Stimulated activated CD8-positive, alpha-beta memory T cell treated with anti-CD3 and anti-CD28 coated beads, Interleukin-15, amount 100 ng/mL, for 1 hour (primary cell): ENCODE measurements around the gene TEF.

Experiments used
- DNase-seq: peaks from one replicate; pipeline ENCODE4 v3.0.0-alpha.2; 2020; ENCODE audit warnings: low read depth

Gene TEF, protein sequence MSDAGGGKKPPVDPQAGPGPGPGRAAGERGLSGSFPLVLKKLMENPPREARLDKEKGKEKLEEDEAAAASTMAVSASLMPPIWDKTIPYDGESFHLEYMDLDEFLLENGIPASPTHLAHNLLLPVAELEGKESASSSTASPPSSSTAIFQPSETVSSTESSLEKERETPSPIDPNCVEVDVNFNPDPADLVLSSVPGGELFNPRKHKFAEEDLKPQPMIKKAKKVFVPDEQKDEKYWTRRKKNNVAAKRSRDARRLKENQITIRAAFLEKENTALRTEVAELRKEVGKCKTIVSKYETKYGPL

DNA sequence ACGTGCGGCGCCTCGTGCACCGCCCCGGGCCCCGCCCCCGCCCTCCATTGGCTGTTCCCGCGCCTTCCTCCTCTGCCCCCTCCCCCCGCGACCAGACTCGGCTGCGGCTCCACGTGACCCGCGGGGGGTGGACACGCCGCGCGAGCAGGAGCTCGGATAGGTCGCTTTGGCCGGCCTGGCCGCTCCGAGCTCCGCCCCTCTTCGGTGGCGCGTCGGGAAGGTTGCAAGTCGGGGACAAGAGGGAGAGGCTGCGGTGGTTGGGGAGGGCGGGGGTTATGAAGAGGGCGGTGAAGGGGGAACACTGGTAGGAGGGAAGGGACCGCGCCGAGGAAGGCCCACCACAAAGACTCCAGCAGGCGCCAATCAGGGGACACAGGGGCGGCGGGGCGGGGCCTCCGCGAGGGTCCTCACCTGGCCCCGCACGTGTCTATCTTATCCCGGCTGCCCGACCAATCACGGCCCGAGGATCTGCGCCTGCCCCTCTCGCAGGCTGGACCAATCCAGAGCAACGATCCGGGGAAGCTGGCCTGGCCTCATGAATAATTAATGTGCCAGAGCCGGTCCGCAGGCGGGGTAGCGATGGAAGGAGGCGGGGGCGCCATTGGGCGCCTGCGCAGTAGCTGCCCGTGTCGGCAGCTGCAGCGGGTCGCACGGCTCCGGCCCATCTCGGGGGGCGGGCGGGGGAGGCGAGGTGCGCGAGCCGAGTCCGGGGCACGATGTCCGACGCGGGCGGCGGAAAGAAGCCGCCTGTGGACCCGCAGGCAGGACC, at the start of gene TEF:
TEF (plus strand) TSS at position 614 of the 769 bp plus-strand sequence; CDS start at position 717, 103 bp downstream.
- DNase-seq = peak; percentile 93

- no peak for DNase-seq
Measured at GRCh38 chr22:41332217-41332939, 49.4 kb upstream of the TEF start.

- DNase-seq = no peak
Measured at GRCh38 chr22:41333806-41334205, 47.9 kb upstream of the TEF start.

DNA sequence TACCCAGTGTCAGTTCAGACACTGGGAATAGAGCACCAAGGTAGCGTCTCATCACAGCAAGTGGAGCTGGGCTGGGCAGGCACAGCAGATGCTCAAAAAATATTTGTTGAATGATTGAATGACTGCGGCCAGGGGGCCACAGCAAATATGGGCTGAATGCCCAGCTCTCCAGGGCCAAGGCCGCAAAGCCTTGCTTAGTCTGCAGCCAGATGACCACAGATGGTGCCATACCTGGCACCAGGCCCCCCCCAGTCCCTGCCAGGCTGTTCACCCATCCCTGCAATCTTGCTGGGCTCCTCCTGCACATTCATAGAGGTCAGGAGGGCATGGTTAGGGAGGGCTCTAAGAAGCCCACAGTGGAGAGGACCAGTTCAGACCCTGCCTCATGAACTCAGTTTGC, 47.5 kb upstream of the TEF start:
- no peak for DNase-seq

DNA sequence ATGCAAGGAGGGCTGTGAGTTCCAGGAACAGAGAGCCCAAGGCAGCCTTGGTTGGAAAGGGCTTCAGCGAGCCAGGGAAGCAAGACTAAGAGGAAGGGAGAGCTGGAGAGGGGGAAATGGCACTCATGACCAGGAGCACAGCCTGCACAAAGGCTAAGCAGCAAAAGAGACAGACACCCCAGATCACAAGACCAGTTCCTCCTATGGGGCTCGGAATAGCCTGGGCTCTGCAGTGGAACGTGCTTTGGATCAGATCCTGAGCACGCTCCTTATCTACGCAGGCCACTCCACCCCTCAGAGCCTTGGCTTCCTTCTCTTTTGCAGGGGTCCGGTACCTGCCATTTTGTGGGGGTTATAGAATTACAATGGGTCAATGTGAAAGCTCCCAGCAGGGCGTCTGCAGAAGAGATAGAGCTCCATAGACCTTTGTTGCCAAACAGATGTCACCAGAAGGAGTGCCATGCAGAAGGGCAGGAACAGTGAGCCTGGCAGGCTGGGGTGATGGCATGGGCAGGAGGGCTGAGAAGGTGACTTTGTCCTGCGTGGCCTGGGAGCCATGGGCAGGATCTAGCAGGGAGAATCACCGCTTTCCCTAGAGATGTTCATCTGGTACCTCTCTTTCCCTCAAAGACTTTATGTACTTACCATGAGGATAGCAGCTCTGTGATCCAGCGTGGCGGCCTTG, 46.6 kb upstream of the TEF start:
- DNase-seq = no peak

DNA sequence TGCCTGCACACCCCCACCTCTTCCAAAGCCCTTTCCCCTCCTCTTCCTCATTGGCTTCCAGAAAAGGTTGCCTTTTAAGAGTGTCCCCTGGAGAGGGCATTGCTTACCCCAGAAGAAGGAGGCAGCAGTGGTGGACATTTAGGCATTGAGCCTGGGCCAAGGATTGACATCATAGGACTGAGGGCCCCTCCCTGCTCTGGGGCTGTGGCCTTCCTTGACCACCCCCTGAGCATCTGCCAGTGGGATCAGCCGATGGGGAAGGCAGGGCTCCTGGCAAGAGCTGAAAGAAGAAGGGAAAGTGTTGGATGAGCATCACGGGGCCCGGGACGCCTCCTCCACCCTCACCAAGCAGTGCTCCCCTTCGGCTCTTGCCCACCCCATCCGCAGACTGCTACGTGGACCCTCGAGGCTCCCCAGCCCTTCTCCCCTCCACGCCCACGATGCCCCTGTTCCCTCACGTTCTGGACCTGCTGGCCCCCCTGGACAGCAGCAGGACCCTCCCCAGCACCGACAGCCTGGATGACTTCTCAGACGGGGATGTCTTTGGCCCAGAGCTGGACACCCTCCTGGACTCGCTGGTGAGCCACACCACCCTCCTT, 43.0 kb upstream of the TEF start:
- no peak for DNase-seq

GRCh38 chr22:41339823-41340222, 41.9 kb upstream of the TEF start:
- DNase-seq = no peak

GRCh38 chr22:41340357-41340756, 41.4 kb upstream of the TEF start:
- no peak for DNase-seq

- DNase-seq = no peak
Measured at GRCh38 chr22:41341012-41341411, 40.7 kb upstream of the TEF start.

DNA sequence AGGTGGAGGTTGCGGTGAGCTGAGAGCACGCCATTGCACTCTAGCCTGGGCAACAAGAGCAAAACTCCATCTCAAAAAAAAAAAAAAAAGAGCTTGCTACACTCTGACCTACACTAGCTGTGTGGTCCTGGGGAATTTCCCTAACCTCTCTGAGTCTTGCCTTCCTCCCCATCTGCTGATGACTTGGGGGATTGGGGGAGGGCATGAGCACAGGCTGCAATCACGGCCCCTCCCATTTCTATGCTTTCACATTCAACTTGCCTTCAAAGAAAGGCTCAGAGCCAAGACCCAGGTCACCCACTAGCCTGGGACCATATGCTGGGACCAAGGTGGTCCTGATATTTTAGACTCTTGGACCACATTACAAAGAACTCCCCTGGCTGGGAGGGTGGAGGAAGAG, 39.8 kb upstream of the TEF start:
- no peak for DNase-seq

DNA sequence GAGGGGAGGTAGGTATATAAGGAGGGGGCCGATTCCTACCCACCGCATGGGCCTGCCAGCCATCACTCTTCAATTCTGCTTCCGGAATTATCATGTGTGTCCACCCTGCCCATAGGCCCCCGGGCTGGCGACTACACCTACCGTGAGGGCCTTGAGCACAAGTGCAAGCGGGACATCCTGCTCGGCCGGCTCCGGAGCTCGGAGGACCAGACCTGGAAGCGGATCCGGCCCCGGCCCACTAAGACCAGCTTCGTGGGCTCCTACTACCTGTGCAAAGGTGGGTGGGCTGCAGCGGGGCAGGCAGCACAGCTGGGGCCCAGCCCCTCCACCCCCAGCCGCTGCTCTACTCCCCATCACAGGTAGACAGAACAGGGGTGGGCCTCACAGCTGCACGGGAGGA, 38.4 kb upstream of the TEF start:
- DNase-seq = no peak

DNA sequence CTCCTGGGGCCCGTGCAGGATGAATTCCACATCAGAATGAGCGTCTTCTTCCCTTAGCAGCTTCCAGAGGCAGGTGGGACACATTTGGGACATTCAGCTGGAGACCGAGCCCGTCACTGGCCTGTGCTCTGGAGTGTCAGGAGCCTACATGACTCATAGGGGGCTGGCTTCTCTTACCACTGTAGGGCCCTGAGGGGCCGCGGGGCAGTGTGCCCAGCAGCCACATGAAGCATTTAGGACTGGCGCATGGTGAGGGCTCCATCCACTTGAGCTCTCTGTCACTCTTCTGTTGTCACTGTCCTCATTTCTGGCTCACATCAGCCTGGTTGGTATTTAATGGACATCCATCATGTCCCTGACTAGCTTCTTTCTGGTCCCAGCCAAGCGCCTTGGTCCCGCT, 38.0 kb upstream of the TEF start:
- no peak for DNase-seq

DNA sequence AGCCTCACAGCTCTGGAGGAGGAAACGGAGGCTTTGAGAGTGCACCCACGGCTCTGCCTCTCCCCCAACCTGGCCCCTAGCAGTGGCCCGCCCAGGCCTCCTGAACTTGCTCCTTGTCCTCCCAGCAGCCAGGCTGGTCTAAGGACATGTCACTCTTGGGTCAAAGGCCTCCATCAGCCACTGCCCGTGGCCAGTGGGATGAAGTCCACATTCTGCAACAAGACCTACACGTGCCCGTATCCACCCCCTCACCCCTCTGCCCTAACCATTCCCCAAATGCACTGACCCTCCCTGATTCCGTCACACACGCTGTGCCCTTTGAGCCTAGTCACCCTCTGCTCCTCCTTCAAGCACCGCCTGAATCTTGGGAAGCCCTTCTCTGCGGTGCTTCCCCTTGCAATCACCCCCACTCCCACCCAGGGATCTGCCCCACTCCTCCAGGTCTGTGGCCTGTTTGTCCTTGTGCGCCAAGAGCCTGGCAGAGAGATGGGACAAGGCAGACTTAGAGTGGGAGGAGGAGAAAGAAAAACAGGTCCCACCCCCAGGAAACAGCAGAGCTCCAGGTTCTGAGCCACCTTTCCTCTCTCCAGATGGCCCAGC, 37.5 kb upstream of the TEF start:
- no peak for DNase-seq

DNA sequence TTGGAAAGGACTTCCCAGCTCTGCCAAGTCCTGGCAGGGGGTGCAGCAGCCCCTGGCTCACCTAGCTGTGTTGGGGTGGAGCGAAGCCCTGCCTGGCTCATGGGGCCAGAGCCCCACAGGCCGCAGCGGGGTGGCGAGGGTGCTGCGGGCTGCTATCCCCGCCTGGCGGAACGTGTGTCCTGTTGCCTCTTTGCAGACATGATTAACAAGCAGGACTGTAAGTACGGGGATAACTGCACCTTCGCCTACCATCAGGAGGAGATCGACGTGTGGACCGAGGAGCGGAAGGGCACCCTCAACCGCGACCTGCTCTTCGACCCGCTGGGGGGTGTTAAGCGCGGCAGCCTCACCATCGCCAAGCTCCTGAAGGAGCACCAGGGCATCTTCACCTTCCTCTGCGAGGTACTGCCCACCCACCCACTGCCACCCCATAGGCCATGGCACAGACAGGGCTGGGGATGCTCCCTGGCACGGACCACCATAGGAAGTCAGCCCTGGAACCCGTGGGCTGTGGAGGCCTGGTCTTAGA, 35.9 kb upstream of the TEF start:
- DNase-seq = no peak

DNA sequence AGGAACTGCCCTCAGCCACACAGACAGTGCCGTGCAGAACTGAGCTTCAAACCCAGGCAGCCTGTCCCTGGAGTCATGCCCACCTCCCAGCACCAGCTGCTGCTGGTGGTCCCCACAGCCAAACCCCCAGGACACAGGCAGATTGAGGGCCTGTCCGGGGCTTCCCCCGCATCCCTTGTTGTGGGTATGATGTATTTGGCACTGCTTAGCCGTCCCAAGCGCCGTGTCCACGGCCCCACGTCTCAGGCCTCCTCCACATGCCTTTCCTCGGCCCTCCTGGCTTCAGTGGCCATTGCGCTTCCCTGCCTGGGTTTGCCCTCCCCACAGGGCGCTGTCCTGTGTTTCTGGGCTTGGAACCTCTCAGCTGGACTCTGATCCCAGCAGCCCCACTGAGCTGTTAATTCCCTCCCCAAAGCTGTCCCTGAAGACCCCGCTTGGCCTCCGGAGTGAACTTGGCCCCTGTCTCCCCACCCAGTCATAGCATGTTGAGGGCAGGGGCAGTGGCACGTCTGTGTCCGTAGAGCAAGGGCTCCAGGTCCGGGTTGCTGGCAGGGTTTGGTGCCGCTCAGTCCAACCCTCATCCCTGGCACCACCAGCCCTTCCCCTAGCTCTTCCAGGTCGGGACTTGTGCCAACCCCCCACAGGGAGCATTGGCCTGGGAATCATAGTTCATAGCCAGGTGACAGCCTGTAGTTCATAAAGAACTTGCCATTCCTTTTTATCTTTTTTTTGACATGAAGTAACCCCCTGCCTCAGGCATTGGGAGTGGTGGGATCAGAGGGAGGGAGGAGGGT, 34.5 kb upstream of the TEF start:
- DNase-seq = no peak

DNA sequence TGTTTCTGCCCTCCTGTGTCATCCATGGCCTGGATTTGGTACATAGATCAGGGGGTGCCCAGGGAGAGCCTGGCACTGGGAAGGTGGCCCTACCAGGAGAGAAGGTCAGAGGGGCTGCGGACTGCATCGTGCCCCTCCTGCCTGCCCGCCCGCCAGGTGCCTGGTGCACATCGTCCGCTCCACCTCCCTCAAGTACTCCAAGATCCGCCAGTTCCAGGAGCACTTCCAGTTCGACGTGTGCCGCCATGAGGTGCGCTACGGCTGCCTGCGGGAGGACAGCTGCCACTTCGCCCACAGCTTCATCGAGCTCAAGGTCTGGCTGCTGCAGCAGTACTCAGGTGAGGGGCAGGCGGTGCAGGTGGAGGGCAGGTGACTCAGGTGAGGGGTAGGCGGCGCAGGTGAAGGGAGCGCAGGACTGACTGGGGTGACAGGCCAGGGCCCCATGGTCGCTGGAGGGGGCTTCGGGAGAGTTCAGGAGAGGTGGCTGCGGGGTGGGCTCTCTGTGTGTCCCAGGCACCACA, 32.7 kb upstream of the TEF start:
- DNase-seq = no peak

DNA sequence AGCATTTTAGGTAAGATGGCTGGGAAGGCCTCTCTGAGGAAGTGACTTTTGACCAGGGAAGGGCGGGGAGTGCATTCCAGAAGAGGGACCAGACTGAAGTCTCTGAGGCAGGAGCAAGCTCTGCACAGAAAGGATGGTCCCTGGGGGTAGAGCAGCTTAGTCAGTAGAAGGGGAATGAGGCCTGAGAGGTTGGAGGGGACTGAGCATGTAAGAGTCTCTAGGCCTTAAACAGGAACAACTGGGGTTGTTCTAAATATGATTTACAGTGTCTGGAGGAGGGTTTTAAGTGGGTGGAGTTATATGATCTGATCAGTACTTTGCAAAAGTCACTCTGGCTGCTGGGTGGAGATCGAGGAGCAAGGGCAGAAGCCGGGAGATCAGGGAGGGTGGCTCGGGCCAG, 31.7 kb upstream of the TEF start:
- no peak for DNase-seq

- DNase-seq = no peak
Measured at GRCh38 chr22:41351011-41351410, 30.7 kb upstream of the TEF start.

DNA sequence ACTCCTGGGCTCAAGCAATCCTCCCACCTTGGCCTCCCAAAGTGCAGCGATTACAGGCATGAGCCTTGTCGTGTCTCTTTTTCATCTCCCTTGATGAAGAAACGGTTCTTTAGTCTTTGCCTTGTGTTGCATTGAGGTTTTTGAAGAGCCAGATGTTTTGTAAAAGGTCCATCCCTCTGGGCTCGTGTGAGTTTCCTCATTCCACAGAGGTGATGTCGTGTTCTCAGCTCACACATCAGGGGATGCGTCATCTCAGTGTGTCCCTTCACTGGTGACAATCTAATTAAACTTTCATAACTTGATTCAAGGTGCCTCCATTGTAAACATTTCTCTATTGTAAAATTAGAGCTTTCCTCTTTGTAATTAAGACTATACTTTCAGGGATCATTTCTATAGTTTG, 29.7 kb upstream of the TEF start:
- DNase-seq = no peak

- DNase-seq = no peak
Measured at GRCh38 chr22:41353862-41354575, 27.7 kb upstream of the TEF start.
